ENCODE data around the gene TCN1. TPM values are rescaled to one million over a fixed set of nuclear protein-coding genes. Genes with fewer than 3 reads are reported as not detected.
A peak's percentile ranks its signal among the peaks of the same experiment; 100 is the strongest.
"Not testable (repeated sequence)": the region's sequence is repeated elsewhere in the genome, so short reads cannot be mapped to it uniquely, and the experiment has no call there.

The TCN1 gene
- total and polyA plus RNA-seq, 12 donors, result 0.18 to 1.2 (median 0.32) TPM; not detected in 9

DNA sequence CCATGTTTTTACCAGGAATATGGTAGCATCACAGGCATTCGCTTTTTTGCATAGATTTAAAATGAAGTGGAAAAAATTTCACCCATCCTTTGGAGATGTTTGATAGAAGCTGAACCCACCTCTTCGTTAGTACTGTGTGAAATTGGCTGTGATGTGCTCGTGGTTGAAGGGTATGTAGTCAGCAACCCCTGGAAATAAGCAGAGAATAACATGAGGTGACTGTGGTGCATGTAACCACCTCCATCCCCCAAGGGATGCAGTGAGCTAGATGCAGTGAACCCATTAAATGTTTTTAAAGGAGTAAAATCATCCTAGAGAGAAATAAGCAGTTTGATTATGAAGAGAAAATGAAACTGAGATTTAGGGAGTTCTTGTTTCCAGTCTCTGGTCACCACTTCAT, 36.9 kb downstream of the TCN1 start:
- no peaks in the 10 kb centered on the region for H3K9me3 ChIP-seq
- H3K27me3 ChIP-seq, result no peaks in the 10 kb centered on the region
- no peak overlapping the region for H3K4me3 ChIP-seq
- DNase-seq (no peak), ATAC-seq (no peak)
- H3K27ac ChIP-seq, result no peak overlapping the region
- H3K4me1 ChIP-seq, result no peaks in the 10 kb centered on the region
- intact Hi-C loops (cut with DNase I), result loop anchor here in 6 of 10 donors (10.0 kb wide), 6 partner anchors 65 to 435 kb away; no protein-coding TSS in a partner anchor
- TF ChIP-seq, protein P1, sequence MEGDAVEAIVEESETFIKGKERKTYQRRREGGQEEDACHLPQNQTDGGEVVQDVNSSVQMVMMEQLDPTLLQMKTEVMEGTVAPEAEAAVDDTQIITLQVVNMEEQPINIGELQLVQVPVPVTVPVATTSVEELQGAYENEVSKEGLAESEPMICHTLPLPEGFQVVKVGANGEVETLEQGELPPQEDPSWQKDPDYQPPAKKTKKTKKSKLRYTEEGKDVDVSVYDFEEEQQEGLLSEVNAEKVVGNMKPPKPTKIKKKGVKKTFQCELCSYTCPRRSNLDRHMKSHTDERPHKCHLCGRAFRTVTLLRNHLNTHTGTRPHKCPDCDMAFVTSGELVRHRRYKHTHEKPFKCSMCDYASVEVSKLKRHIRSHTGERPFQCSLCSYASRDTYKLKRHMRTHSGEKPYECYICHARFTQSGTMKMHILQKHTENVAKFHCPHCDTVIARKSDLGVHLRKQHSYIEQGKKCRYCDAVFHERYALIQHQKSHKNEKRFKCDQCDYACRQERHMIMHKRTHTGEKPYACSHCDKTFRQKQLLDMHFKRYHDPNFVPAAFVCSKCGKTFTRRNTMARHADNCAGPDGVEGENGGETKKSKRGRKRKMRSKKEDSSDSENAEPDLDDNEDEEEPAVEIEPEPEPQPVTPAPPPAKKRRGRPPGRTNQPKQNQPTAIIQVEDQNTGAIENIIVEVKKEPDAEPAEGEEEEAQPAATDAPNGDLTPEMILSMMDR (IDR thresholded peaks at IDR 0.05), result no peak
- H3K36me3 ChIP-seq, result no peaks in the 10 kb centered on the region
- WGBS, 2 donors, result 81 to 85% methylated on average over 3 of the region's 3 CpGs

DNA sequence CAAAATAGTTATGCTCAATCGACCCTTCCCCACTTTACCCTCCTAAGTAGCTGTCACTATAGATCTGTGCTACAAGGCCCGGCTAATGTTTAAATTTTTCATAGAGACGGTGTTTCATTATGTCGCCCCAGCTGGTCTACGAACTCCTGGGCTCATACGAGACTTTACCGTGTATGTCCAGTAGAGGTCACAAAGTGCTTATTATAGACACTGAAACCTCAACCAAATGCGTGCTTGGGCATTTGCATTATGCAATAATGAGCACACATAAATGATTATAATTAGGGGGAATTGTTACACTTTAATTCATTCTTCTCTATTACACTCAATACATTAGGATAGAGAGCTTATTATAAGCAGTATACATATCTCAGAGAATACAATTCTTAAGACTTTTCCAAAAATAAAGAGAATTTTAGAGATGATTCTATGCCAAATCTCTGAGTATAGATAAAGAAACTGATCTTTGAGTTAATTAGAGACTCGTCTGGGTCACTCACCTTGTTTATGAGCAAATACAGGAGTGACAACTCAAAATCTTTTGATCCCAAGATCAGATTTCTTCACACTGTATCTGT, 43.2 kb downstream of the TCN1 start:
- Histone ChIP-seq H3K27me3 (no peaks in the 10 kb centered on the region), H3K27ac (no peak overlapping the region), H3K9me3 (no peaks in the 10 kb centered on the region), H3K4me3 (no peak overlapping the region), H3K36me3 (no peaks in the 10 kb centered on the region), H3K4me1 (peaks cover 0 to 6% (median 0%) of the 10 kb centered on the region in 9 donors)
- peak in 6 of 8 donors; percentile 72 to 86 (median 74) for ATAC-seq
- TF ChIP-seq, protein P1 (IDR thresholded peaks at IDR 0.05), result peak; percentile 26 to 79 (median 63)
- 4 to 8% methylated on average over 9 of the region's 9 CpGs for WGBS, 2 donors
- intact Hi-C loops (cut with DNase I), result loop anchor here in 9 of 10 donors (1.0 to 10.0 kb wide), 13 partner anchors 72 to 442 kb away; no protein-coding TSS in a partner anchor
- DNase-seq, result peak in 1 of 2 donors; percentile 52

DNA sequence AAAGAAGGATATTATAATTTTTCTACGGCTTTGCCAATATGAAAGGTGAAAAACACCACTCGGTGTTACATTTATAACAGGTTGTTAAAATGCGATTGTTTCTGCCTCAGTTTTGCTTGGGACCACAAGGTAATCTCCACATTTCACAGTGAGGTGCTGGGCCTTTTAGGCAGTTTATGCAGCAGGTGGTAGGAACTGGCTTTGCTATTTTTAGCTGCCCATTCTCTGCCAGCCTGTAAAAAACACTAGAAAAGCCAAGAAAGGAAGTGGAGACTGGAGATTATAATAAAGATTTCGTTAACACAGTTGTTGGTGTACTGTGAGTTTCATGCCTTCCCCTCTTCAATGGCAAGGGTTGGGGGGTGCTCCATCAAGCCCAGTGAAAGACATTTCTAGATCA, 47.7 kb downstream of the TCN1 start:
- Histone ChIP-seq H3K27me3 (no peaks in the 10 kb centered on the region), H3K9me3 (no peaks in the 10 kb centered on the region), H3K36me3 (no peaks in the 10 kb centered on the region), H3K4me1 (peaks cover 0 to 6% (median 0%) of the 10 kb centered on the region in 9 donors), H3K27ac (no peak overlapping the region), H3K4me3 (no peak overlapping the region)
- 69 to 70% methylated on average over 4 of the region's 4 CpGs for WGBS, 2 donors
- no peak for ATAC-seq
- DNase-seq, result no peak
- TF ChIP-seq, protein P1 (IDR thresholded peaks at IDR 0.05), result no peak
- intact Hi-C loops (cut with DNase I), result no loop called here

DNA sequence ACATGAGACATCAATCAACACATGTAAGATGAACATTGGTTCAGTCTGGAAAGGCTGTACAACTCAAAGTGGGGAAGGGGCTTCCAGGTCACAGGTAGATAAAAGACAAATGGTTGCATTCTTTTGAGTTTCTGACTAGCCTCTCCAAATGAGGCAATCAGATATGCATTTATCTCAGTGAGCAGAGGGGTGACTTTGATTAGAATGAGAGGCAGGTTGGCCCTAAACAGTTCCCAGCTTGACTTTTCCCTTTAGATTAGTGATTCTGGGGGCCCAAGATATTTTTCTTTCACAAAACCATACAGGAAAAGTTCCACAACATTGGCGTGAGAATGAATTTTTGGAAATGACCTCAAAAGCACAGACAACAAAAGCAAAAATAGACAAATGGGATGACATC, 49.9 kb downstream of the TCN1 start:
- ATAC-seq; H3K27ac ChIP-seq; H3K9me3 ChIP-seq; H3K27me3 ChIP-seq; H3K36me3 ChIP-seq; DNase-seq; H3K4me3 ChIP-seq; intact Hi-C loops (cut with DNase I); H3K4me1 ChIP-seq: not testable (repeated sequence)
- WGBS, 2 donors, result 67 to 86% methylated on average over 1 of the region's 1 CpG

DNA sequence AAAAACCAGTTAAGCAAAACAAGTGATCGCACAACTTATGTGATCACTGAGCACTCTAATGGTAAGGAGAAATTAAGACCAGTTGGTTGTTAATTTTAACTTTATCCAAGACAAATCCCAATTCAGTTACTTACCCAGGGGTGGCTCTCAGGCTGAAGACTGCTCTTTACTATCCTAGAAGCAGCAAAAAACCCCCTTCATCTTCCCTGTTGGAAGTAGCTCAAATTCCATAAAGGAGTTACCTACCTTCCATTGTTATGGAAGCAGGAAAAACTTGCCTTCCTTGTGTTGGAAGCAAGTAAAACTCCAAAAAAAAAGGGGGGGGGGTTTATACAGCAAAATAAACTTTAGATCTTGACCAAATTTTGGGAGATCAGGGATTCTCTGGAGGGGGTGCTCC, 50.5 kb downstream of the TCN1 start:
- no peaks in the 10 kb centered on the region for H3K27me3 ChIP-seq
- H3K9me3 ChIP-seq, result no peaks in the 10 kb centered on the region
- peaks cover 0 to 10% (median 4%) of the 10 kb centered on the region in 9 donors for H3K4me1 ChIP-seq
- no peak overlapping the region for H3K4me3 ChIP-seq
- TF ChIP-seq, protein P1 (IDR thresholded peaks at IDR 0.05), result no peak
- no peaks in the 10 kb centered on the region for H3K36me3 ChIP-seq
- H3K27ac ChIP-seq, result no peak overlapping the region
- 86 to 91% methylated on average over 1 of the region's 1 CpG for WGBS, 2 donors
- DNase-seq (no peak), ATAC-seq (no peak)
- intact Hi-C loops (cut with DNase I), result no loop called here
